GM12878 (cell line): ENCODE measurements around the gene PLXNA2.

ENCODE experiments used
- EP300 ChIP-seq, 2 experiments: fragments of 150-350 bp in 1 of 2; IDR thresholded peaks; 2 replicates each; pipeline ENCODE4 v1.6.1; 2011 to 2012; ENCODE audit warnings: low read depth in 2 of 2, low read length in 2 of 2, borderline replicate concordance in 1 of 2, improper control_type of control experiment in 1 of 2, inconsistent platforms in 1 of 2; ENCODE audit not compliant: control insufficient read depth in 1 of 2
- NFIC ChIP-seq: IDR thresholded peaks from 2 replicates; pipeline ENCODE4 v1.6.1; 2012; ENCODE audit warnings: low read depth, mild to moderate bottlenecking, inconsistent platforms, low read length, moderate library complexity
- TF ChIP-seq, protein P1 (sequence below), 3 experiments: IDR thresholded peaks in 2 of 3; conservative IDR thresholded peaks in 1 of 3; 2 replicates each; pipeline ENCODE4 v1.5.1; 2011; ENCODE audit warnings: low read depth in 3 of 3, low read length in 3 of 3, mild to moderate bottlenecking in 3 of 3, control low read depth in 2 of 3, moderate library complexity in 2 of 3, inconsistent platforms in 1 of 3, mixed read lengths in 1 of 3; ENCODE audit not compliant: control insufficient read depth in 2 of 3, insufficient read depth in 1 of 3; ENCODE audit errors: extremely low read depth in 1 of 3

DNA sequence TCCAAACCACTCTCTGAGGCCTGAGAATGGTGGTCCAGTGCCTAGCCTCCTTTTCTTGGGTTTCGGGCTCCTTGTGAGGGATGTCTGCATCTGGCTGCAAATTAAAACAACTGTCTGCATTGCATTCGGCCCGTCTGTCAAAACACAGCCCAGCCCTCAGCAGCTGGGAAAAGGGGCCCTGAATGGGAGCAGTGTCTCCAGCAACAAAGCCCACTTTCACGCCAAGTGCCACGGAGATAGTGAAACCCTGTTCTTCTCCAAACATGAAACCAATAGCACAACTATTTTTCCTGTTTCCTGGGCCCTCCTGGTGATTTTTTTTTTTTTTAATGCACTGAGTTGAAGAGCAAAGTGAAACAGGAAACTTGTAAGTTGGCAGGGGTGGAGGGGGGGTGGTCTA is 138.4 kb downstream of the PLXNA2 start:
- TF ChIP-seq, protein P1, sequence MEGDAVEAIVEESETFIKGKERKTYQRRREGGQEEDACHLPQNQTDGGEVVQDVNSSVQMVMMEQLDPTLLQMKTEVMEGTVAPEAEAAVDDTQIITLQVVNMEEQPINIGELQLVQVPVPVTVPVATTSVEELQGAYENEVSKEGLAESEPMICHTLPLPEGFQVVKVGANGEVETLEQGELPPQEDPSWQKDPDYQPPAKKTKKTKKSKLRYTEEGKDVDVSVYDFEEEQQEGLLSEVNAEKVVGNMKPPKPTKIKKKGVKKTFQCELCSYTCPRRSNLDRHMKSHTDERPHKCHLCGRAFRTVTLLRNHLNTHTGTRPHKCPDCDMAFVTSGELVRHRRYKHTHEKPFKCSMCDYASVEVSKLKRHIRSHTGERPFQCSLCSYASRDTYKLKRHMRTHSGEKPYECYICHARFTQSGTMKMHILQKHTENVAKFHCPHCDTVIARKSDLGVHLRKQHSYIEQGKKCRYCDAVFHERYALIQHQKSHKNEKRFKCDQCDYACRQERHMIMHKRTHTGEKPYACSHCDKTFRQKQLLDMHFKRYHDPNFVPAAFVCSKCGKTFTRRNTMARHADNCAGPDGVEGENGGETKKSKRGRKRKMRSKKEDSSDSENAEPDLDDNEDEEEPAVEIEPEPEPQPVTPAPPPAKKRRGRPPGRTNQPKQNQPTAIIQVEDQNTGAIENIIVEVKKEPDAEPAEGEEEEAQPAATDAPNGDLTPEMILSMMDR (IDR thresholded peaks at IDR 0.05 in 2 of 3, conservative IDR thresholded peaks at IDR 0.05 in 1 of 3; ENCODE audit: control insufficient read depth in 2 of 3, extremely low read depth in 1 of 3, insufficient read depth in 1 of 3, low read depth in 3 of 3, low read length in 3 of 3): no peak
- TF ChIP-seq NFIC (no peak), EP300 (IDR thresholded peaks at IDR 0.05; ENCODE audit: borderline replicate concordance in 1 of 2, control insufficient read depth in 1 of 2, low read depth in 2 of 2, low read length in 2 of 2) (no peak)
